Epithelial cell of proximal tubule (primary cell): ENCODE measurements around the gene LCE1F. TPM values are rescaled to one million over a fixed set of nuclear protein-coding genes. Genes with fewer than 3 reads are reported as not detected.

Source experiments
- DNase-seq: peaks from one replicate; pipeline ENCODE4 v3.0.0-alpha.2; 2011; ENCODE audit warnings: low read depth
- H3K4me3 ChIP-seq: 2 replicates; pipeline ENCODE4 v1.5.1; 2011; ENCODE audit warnings: low read depth, mild to moderate bottlenecking, low read length
- CTCF ChIP-seq: conservative IDR thresholded peaks from 2 replicates; pipeline ENCODE4 v1.5.1; 2012; ENCODE audit warnings: low read depth, mild to moderate bottlenecking, low read length
- total RNA-seq: library from RNA; depleted of rRNA; stranded (reverse); fragments of >200 nt; gene quantifications from 2 replicates; pipeline ENCODE4 v1.2.3, GENCODE V29; 2015

The LCE1F gene
- total RNA-seq, result not detected in 2 replicates

- H3K4me3 ChIP-seq, result no peak within 1 kb of the TSS
- no peak for TF ChIP-seq CTCF
- no peak for DNase-seq
These were observed at the start of gene LCE1F for GRCh38 chr1:152774875-152775274. Gene LCE1F, plus strand, starts transcription at chr1:152775140. Its CDS starts 1,232 bp downstream, at chr1:152776372.

- TF ChIP-seq CTCF, result no peak
- DNase-seq, result no peak
- no peak overlapping the region for H3K4me3 ChIP-seq
These were observed 49.7 kb upstream of the LCE1F start for GRCh38 chr1:152725261-152725660.

- TF ChIP-seq CTCF, result no peak
- no peak overlapping the region for H3K4me3 ChIP-seq
- DNase-seq, result no peak
These were observed 46.0 kb upstream of the LCE1F start for GRCh38 chr1:152728986-152729385.

GRCh38 chr1:152735648-152736047, 39.3 kb upstream of the LCE1F start:
- DNase-seq, result no peak
- peak; percentile 43 for TF ChIP-seq CTCF
- H3K4me3 ChIP-seq, result no peak overlapping the region

GRCh38 chr1:152737997-152738396, 36.9 kb upstream of the LCE1F start:
- TF ChIP-seq CTCF, result no peak
- no peak for DNase-seq
- no peak overlapping the region for H3K4me3 ChIP-seq

GRCh38 chr1:152739841-152740240, 35.1 kb upstream of the LCE1F start:
- DNase-seq, result no peak
- H3K4me3 ChIP-seq, result no peak overlapping the region
- TF ChIP-seq CTCF, result no peak

GRCh38 chr1:152741656-152742055, 33.3 kb upstream of the LCE1F start:
- no peak for TF ChIP-seq CTCF
- no peak for DNase-seq
- H3K4me3 ChIP-seq, result no peak overlapping the region
